Right lobe of liver (tissue), 4 donors: Measurements from ENCODE around the gene PAK2.

Experiments
- POLR2A ChIP-seq: fragments of 450-650 bp; IDR thresholded peaks from one replicate; pipeline ENCODE4 v1.6.1; 2017; ENCODE audit warnings: antibody characterized with exemption, mild to moderate bottlenecking
- TF ChIP-seq, protein P1 (sequence below), 4 donors: fragments of 200-600 bp in 3 of 4; fragments of 450-650 bp in 1 of 4; IDR thresholded peaks; one replicate each; pipeline versions ENCODE4 v1.5.1 to v1.8.0; 2016 to 2022; ENCODE audit warnings: antibody characterized with exemption in 4 of 4, mild to moderate bottlenecking in 2 of 4
- donor health status: DM: no; HTN: no; CAD: no.
- donor health status: DM: no; HTN: no; CAD: no.
- donor health status: DM: no; HTN: yes; CAD: no.

DNA sequence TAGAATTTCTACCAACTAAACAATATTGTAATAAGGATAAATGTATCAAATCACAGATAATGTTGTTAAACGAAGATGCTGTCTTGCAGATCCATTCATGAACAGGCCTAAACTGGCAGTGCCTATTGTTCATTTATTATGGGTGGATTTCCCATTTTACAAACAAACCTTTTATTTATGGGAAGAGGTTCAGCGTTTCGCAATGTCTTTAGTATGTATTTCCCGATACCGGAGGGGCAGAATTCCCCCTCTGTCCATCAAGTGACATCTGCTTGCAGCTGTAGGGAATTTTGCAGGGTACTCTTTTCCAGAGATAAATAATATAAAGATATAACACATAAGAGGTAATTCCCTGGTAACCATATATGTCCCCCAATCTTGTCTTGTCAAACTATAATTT, 33.3 kb upstream of the PAK2 start:
- TF ChIP-seq, protein P1, sequence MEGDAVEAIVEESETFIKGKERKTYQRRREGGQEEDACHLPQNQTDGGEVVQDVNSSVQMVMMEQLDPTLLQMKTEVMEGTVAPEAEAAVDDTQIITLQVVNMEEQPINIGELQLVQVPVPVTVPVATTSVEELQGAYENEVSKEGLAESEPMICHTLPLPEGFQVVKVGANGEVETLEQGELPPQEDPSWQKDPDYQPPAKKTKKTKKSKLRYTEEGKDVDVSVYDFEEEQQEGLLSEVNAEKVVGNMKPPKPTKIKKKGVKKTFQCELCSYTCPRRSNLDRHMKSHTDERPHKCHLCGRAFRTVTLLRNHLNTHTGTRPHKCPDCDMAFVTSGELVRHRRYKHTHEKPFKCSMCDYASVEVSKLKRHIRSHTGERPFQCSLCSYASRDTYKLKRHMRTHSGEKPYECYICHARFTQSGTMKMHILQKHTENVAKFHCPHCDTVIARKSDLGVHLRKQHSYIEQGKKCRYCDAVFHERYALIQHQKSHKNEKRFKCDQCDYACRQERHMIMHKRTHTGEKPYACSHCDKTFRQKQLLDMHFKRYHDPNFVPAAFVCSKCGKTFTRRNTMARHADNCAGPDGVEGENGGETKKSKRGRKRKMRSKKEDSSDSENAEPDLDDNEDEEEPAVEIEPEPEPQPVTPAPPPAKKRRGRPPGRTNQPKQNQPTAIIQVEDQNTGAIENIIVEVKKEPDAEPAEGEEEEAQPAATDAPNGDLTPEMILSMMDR (IDR thresholded peaks at IDR 0.05): no peak
- no peak for TF ChIP-seq POLR2A
